ENCODE results near the gene NT5DC2.
A peak's percentile ranks its signal among the peaks of the same experiment; 100 is the strongest.

DNA sequence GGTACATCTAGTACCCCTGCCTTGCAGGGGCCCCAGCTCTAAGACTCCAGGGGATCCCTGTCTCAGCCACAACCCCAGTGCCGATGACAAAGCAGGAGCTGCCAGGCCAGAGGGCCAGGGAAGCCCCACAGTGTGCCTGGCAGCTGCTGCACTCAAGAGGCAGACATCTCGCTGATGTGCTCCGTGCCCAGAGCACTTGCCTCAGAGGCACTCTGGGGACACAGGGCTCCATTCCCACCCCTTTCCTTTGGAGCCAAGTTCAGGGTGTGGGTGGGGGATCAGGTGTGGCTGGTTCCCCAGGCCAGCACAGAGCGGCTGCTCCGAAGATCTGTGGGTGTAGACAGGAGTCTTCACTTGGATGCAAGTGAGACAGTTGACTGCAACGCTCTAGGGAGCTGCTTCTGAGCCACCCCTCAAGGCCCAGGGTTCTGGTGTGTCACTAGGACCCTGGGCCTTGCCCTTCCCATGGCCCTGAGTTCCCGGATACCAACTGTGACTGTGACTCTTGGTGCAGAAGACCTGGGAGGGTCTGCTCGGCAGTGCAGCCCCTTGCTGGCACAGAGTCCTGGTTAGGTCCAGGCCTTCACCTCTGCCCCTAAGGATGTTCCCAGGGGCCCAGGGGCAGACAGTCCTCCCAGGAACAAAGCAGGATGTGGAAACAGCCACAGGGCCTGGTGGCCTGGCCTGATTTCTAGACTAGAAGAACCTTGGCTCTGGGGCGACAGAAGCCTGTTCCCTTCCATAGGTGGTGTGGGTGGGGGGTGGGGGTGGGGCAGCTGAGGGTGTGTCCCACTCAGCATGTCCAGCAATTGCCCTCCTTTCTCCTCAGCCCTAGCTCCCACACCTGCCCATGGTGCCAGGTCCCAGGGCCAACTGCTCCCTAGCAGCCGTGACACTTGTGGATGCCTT lies 2.5 kb downstream of the NT5DC2 start:
- TF ChIP-seq, protein P1, sequence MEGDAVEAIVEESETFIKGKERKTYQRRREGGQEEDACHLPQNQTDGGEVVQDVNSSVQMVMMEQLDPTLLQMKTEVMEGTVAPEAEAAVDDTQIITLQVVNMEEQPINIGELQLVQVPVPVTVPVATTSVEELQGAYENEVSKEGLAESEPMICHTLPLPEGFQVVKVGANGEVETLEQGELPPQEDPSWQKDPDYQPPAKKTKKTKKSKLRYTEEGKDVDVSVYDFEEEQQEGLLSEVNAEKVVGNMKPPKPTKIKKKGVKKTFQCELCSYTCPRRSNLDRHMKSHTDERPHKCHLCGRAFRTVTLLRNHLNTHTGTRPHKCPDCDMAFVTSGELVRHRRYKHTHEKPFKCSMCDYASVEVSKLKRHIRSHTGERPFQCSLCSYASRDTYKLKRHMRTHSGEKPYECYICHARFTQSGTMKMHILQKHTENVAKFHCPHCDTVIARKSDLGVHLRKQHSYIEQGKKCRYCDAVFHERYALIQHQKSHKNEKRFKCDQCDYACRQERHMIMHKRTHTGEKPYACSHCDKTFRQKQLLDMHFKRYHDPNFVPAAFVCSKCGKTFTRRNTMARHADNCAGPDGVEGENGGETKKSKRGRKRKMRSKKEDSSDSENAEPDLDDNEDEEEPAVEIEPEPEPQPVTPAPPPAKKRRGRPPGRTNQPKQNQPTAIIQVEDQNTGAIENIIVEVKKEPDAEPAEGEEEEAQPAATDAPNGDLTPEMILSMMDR (IDR thresholded peaks at IDR 0.05), result no peak
- peak in 1 of 2 donors; percentile 12 for TF ChIP-seq POLR2A (IDR thresholded peaks at IDR 0.05)

Data from adrenal gland (tissue), 5 donors.